IMR-90 (cell line): ENCODE data around the gene NLGN2. TPM values are rescaled to one million over a fixed set of nuclear protein-coding genes. Genes with fewer than 3 reads are reported as not detected.

ENCODE experiments used
- ATAC-seq: fragments of 200-7000 bp; cut with Tn5 transposase; 2 replicates; pipeline ENCODE4 v1.9.1; 2020; ENCODE audit warnings: low read depth, mild to moderate bottlenecking, moderate library complexity
- BruUV-seq: library from RNA; stranded (reverse); fragments of 400-500 nt; replicated peaks from 2 replicates; lab custom pipeline; 2021; lab: Mats Ljungman, UMichigan
- CTCF ChIA-PET: fragments of 300-600 bp; formaldehyde crosslinking; extraction: SDS; loops from one replicate; lab custom pipeline; 2021; ENCODE audit warnings: antibody characterized with exemption; lab: Yijun Ruan, JAX
- POLR2A ChIA-PET: fragments of 300-600 bp; sonication (Branson Sonifier 250); formaldehyde crosslinking; loops from one replicate; lab custom pipeline; 2022; ENCODE audit warnings: antibody characterized with exemption; ENCODE audit not compliant: unreplicated experiment; lab: Charles Lee
- DNase-seq: peaks from one replicate; pipeline ENCODE4 v3.0.0; 2013
- H2AFZ ChIP-seq: replicated peaks from 2 replicates; pipeline ENCODE3; 2013; ENCODE audit warnings: low read length, mild to moderate bottlenecking; ENCODE audit not compliant: poor library complexity
- H2AK5ac ChIP-seq: 2 replicates; pipeline ENCODE4 v1.6.1; 2013; ENCODE audit warnings: low read depth, low read length, inconsistent platforms
- H2AK9ac ChIP-seq: replicated peaks from 2 replicates; pipeline ENCODE3; 2013; ENCODE audit warnings: mild to moderate bottlenecking, low read depth, low read length, moderate library complexity; ENCODE audit not compliant: poor library complexity
- H2BK120ac ChIP-seq: 2 replicates; pipeline ENCODE4 v1.6.1; 2013; ENCODE audit warnings: low read depth, low read length, inconsistent platforms
- H2BK15ac ChIP-seq: 3 replicates; pipeline ENCODE4 v1.6.1; 2013; ENCODE audit warnings: low read depth, low read length, inconsistent platforms
- H2BK20ac ChIP-seq: 2 replicates; pipeline ENCODE4 v1.6.1; 2013; ENCODE audit warnings: low read depth, mild to moderate bottlenecking, inconsistent platforms, low read length, moderate library complexity
- H2BK5ac ChIP-seq: 2 replicates; pipeline ENCODE4 v1.6.1; 2013; ENCODE audit warnings: mild to moderate bottlenecking, low read depth, low read length, inconsistent platforms; ENCODE audit not compliant: poor library complexity, severe bottlenecking
- H3K14ac ChIP-seq: replicated peaks from 2 replicates; pipeline ENCODE4 v1.6.1; 2013; ENCODE audit warnings: low read depth, low read length, inconsistent platforms
- H3K18ac ChIP-seq: 2 replicates; pipeline ENCODE4 v1.6.1; 2013; ENCODE audit warnings: low read depth, low read length, control low read depth
- H3K23ac ChIP-seq: 2 replicates; pipeline ENCODE4 v1.6.1; 2013; ENCODE audit warnings: low read depth, low read length, inconsistent platforms
- H3K27ac ChIP-seq: 2 replicates; pipeline ENCODE4 v1.5.1; 2013; ENCODE audit warnings: mild to moderate bottlenecking, control low read depth, low read length; ENCODE audit not compliant: insufficient read depth
- H3K27me3 ChIP-seq: 2 replicates; pipeline ENCODE4 v1.6.1; 2013; ENCODE audit warnings: low read length; ENCODE audit not compliant: control insufficient read depth, insufficient read depth
- H3K36me3 ChIP-seq: 2 replicates; pipeline ENCODE4 v1.6.1; 2013; ENCODE audit warnings: low read length, mixed read lengths; ENCODE audit not compliant: control insufficient read depth, insufficient read depth
- H3K4ac ChIP-seq: 2 replicates; pipeline ENCODE4 v1.6.1; 2013; ENCODE audit warnings: low read depth, low read length, inconsistent platforms
- H3K4me1 ChIP-seq: 2 replicates; pipeline ENCODE4 v1.6.1; 2013; ENCODE audit warnings: low read length, mixed read lengths; ENCODE audit not compliant: control insufficient read depth, insufficient read depth
- H3K4me2 ChIP-seq: 2 replicates; pipeline ENCODE4 v1.6.1; 2013; ENCODE audit warnings: low read depth, mild to moderate bottlenecking, control low read depth, low read length, moderate library complexity
- H3K4me3 ChIP-seq: 2 replicates; pipeline ENCODE4 v1.5.1; 2013; ENCODE audit warnings: low read depth, mild to moderate bottlenecking, control low read depth, low read length, moderate library complexity; ENCODE audit not compliant: insufficient read depth
- H3K56ac ChIP-seq: 2 replicates; pipeline ENCODE4 v1.6.1; 2013; ENCODE audit warnings: low read length, inconsistent platforms; ENCODE audit not compliant: insufficient read depth; ENCODE audit errors: extremely low read depth
- H3K79me1 ChIP-seq, 2 experiments: 2 replicates each; pipeline ENCODE4 v1.6.1; 2013; ENCODE audit warnings: low read length in 2 of 2, inconsistent platforms in 1 of 2, low read depth in 1 of 2
- H3K9ac ChIP-seq: 2 replicates; pipeline ENCODE4 v1.6.1; 2013; ENCODE audit warnings: low read depth, low read length, control low read depth
- H3K9me1 ChIP-seq: 2 replicates; pipeline ENCODE4 v1.6.1; 2013; ENCODE audit warnings: low read length, inconsistent platforms; ENCODE audit not compliant: insufficient read depth
- H3K9me3 ChIP-seq: 2 replicates; pipeline ENCODE4 v1.6.1; 2013; ENCODE audit warnings: low read length; ENCODE audit not compliant: control insufficient read depth, insufficient read depth
- H4K20me1 ChIP-seq: 2 replicates; pipeline ENCODE4 v1.6.1; 2013; ENCODE audit warnings: low read length, inconsistent platforms; ENCODE audit not compliant: insufficient read depth
- H4K5ac ChIP-seq: 2 replicates; pipeline ENCODE4 v1.6.1; 2013; ENCODE audit warnings: mild to moderate bottlenecking, low read depth, low read length, control low read depth
- H4K8ac ChIP-seq, 2 experiments: 2 replicates each; pipeline ENCODE4 v1.6.1; 2013; ENCODE audit warnings: low read depth in 2 of 2, low read length in 2 of 2, control low read depth in 1 of 2, inconsistent platforms in 1 of 2
- H4K91ac ChIP-seq: 2 replicates; pipeline ENCODE4 v1.6.1; 2013; ENCODE audit warnings: low read depth, low read length, inconsistent platforms; ENCODE audit not compliant: insufficient read depth
- BHLHE40 ChIP-seq: fragments of 150-350 bp; IDR thresholded peaks from 2 replicates; pipeline ENCODE4 v1.6.1; 2016; ENCODE audit warnings: mild to moderate bottlenecking, low read depth, low read length
- FOS ChIP-seq: fragments of 150-350 bp; IDR thresholded peaks from 2 replicates; pipeline ENCODE4 v1.6.1; 2016; ENCODE audit warnings: low read depth, low read length
- MAZ ChIP-seq: IDR thresholded peaks from 2 replicates; pipeline ENCODE4 v1.6.1; 2012; ENCODE audit warnings: low read depth, mild to moderate bottlenecking, low read length, improper control_type of control experiment, moderate library complexity, borderline replicate concordance
- RAD21 ChIP-seq: IDR thresholded peaks from 2 replicates; pipeline ENCODE4 v1.6.1; 2012; ENCODE audit warnings: low read length, improper control_type of control experiment
- SMC3 ChIP-seq: fragments of 150-350 bp; IDR thresholded peaks from 2 replicates; pipeline ENCODE4 v1.6.1; 2016; ENCODE audit warnings: low read depth, mild to moderate bottlenecking, antibody characterized with exemption, low read length, moderate library complexity
- WGBS, 2 experiments: methylation state at CpG; one replicate each; pipeline versions ENCODE4 v1.1.5 to v1.1.7; 2013; ENCODE audit warnings: missing lambda C conversion rate in 2 of 2; ENCODE audit not compliant: insufficient read length in 1 of 2; ENCODE audit errors: extremely low coverage in 2 of 2; 5-methylcytosine and 5-hydroxymethylcytosine counted together
- dilution Hi-C: fragments of 300-500 bp; cut with HindIII; formaldehyde crosslinking; loops from one replicate; pipeline ENCODE4 v1.14.3; 2018; ENCODE audit warnings: low sequenced_read_pairs; ENCODE audit not compliant: unreplicated experiment
- in situ Hi-C: fragments of 300-500 bp; cut with MboI; formaldehyde crosslinking; loops from 3 replicates; pipeline ENCODE4 v1.14.3; 2019; ENCODE audit warnings: low sequenced_read_pairs, inconsistent platforms, mixed read lengths
- intact Hi-C: fragments of 100-400 bp; cut with micrococcal nuclease; formaldehyde crosslinking; loops from 2 replicates; pipeline ENCODE4 v1.10.0; 2022
- polyA plus RNA-seq, 3 experiments: library from polyadenylated mRNA; depleted of rRNA; stranded (reverse); fragments of >200 nt; gene quantifications; 2 replicates each; pipeline ENCODE4 v1.2.3, GENCODE V29; 2012; ENCODE audit warnings: low replicate concordance in 1 of 3
- total RNA-seq: library from RNA; depleted of rRNA; stranded (reverse); fragments of >200 nt; gene quantifications from 2 replicates; pipeline ENCODE4 v1.2.3, GENCODE V29; 2012

NLGN2 gene
- total and polyA plus RNA-seq, 2 of the 4 experiments (the other 2 are of a cell fraction), result 1.8 to 38.1 TPM

- POLR2A ChIA-PET, result no interaction called here
- TF ChIP-seq SMC3 (no peak), BHLHE40 (no peak), FOS (no peak), MAZ (no peak), RAD21 (no peak)
- H2BK120ac ChIP-seq, result no peak overlapping the region
- H3K4ac ChIP-seq, result no peak overlapping the region
- dilution Hi-C loops (no loop called here), in situ Hi-C loops (no loop called here), intact Hi-C loops (no loop called here)
- H2AK5ac ChIP-seq, result no peak overlapping the region
- no peak overlapping the region for H3K56ac ChIP-seq
- H3K4me1 ChIP-seq, result peaks cover 8% of the 10 kb centered on the region
- WGBS, 2 experiments, result 100% methylated on average over 1 of the region's 6 CpGs; no CpG with 5 or more reads in 1 of the 2 experiments
- CTCF ChIA-PET, result no interaction called here
- peaks cover 7% of the 10 kb centered on the region for H4K20me1 ChIP-seq
- no peak overlapping the region for H2BK20ac ChIP-seq
- DNase-seq, result no peak
- H3K36me3 ChIP-seq, result peaks cover 29% of the 10 kb centered on the region
- H3K79me1 ChIP-seq, result peaks cover 0 to 33% of the 10 kb centered on the region in 2 experiments; a peak in 3 of 4 replicates
- no peak overlapping the region for H3K23ac ChIP-seq
- no peak for ATAC-seq
- no peak overlapping the region for H2AFZ ChIP-seq
- no peak overlapping the region for H4K91ac ChIP-seq
- no peak overlapping the region for H2BK15ac ChIP-seq
- H3K9me1 ChIP-seq, result peaks cover 4% of the 10 kb centered on the region; the same call in 1 of the 2 replicates
- H3K9ac ChIP-seq, result no peak overlapping the region
- no peak overlapping the region for H2BK5ac ChIP-seq
- H4K5ac ChIP-seq, result no peak overlapping the region
- no peak overlapping the region for H3K14ac ChIP-seq
- no peaks in the 10 kb centered on the region for H3K9me3 ChIP-seq
- no peak overlapping the region for H4K8ac ChIP-seq
- no peak overlapping the region for H3K4me2 ChIP-seq
- no peak overlapping the region for H3K18ac ChIP-seq
- BruUV-seq, result no TSS peak
- no peak overlapping the region for H2AK9ac ChIP-seq
- no peaks in the 10 kb centered on the region for H3K27me3 ChIP-seq
- H3K4me3 ChIP-seq, result no peak overlapping the region
- H3K27ac ChIP-seq, result no peak overlapping the region
Observed at GRCh38 chr17:7408863-7409262, 1.2 kb downstream of the NLGN2 start.
